Iris pigment epithelial cell (primary cell): ENCODE results near the gene FAM193B.
"Not testable (repeated sequence)": the region's sequence is repeated elsewhere in the genome, so short reads cannot be mapped to it uniquely, and the experiment has no call there.

Experiments used
- DNase-seq: peaks from one replicate; pipeline ENCODE4 v3.0.0-alpha.2; 2011; ENCODE audit warnings: low read depth

The FAM193B gene

GRCh38 chr5:177485753-177486152 lies 68.6 kb downstream of the FAM193B start:
- not testable (repeated sequence) for DNase-seq

DNA sequence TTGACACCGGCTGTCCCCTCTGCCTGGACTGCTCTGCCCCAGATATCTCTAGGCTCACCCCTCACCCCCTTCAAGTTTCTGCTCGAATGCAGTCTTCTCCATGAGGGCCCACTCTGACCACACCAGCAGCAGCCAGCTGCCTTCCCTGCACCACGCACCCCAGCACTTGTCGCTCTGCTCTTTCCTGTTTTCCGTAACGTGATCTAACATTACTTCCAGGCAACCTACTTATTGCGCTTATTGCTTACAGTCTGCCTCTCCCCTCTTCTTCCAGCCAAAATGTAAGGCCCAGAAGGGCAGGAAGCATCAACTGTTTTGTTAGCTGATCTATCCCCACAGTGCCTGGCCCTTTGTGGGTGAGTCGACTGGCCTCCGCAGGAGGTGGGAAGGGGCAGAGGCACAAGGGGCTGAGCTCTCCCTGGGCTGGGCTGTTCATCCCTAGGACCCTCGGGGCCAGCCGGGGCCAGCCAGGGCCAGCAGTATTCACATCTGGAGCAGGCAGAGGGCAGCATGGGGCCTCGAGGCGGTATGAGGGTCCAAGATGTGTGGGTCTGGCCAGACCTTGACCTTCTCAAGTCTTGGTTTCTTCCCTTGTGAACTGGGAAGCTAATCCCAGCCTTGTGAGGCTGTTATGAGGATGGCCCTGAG lies 69.3 kb downstream of the FAM193B start:
- DNase-seq = no peak

GRCh38 chr5:177483994-177484901 lies 70.1 kb downstream of the FAM193B start:
- DNase-seq = no peak

- no peak for DNase-seq
Observed at GRCh38 chr5:177483042-177483441, 71.3 kb downstream of the FAM193B start.

- no peak for DNase-seq
Observed at GRCh38 chr5:177482359-177482795, 72.0 kb downstream of the FAM193B start.

DNA sequence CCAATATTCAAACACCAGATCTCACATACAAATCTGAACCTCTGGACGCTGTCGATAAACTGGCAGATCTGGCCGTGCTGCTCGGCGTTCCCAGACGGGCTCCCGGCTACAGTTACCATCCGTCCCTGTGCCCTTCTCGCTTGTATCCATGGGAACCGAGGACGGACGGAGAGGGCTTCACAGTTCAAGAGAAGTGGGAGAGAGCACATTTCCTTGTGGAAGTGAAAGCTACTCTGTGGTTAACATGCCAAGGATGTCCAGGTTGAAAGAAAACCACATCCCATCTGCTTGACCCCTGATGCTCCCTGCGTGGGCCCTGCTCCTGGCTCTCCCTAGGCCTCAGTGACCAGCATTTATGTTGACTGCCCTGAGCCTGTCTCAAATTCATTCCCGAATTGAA lies 74.6 kb downstream of the FAM193B start:
- peak; percentile 67 for DNase-seq

- DNase-seq = no peak
Observed at GRCh38 chr5:177478711-177479646, 75.4 kb downstream of the FAM193B start.

GRCh38 chr5:177477701-177478477 lies 76.5 kb downstream of the FAM193B start:
- no peak for DNase-seq

DNA sequence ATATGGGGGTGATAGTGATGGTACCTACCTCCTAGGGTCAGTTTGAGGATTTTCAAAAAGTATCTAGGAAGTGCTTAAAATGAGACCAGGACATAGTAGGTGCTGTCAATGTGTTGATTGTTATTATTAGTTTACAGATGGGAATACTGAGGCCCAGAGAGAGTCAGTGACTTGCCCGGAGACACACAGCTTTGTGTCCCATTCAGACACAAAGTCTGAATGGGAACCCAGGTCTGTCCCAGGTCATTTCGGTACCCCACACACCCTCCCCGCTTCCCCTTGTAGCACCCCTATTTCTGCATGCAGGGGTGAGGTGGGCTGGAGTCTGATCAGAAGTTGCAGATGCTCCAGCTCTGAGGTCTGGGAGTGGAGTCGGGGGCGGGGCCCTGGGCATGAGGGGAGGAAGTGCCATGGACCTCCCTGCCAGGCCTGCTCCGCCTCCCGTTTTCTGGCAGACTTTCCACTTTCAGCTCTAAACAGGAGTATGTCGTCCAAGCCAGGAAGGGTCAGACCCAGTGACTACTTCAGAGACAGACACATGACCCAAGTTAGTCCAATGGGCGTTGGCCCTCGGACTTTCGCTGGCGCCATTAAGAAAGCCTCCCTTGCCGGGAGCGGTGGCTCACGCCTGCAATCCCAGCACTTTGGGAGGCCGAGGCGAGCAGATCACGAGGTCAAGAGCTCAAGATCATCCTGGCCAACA lies 77.7 kb downstream of the FAM193B start:
- DNase-seq = no peak

- no peak for DNase-seq
Observed at GRCh38 chr5:177475563-177476427, 78.6 kb downstream of the FAM193B start.

DNA sequence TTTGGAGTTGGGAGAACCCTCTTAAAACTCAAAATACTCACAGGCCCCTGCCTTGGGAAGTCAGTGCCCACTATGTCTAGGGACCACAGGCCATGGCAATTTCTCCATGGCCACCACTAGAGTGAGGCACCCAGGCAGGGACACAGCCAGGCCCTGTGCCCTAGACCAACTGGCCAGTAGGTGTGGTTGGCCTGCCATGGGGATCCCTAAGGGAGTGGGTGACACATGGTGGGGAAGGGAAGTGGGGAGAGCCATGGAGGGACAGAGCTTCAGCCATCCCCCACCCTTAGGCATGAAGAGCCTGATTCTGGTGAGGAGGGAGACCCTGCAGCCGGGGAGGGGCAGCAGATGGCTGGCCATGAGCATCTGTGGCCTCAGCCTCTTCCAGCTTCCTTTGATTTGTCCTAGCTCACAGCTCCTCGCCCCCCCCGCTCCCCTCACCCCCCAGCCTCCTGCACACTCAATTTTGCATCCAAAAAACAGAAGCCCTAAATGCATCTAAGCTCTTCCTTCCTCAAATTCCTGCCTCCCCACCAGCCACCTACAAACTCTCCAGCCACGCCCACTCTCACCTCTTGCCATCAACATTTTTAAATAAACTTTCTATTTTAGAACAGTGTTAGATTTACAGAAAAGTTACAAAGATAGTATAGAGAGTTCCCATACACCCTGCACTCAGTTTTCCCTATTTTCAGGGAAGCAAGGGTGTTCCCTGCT lies 79.4 kb downstream of the FAM193B start:
- DNase-seq = no peak

DNA sequence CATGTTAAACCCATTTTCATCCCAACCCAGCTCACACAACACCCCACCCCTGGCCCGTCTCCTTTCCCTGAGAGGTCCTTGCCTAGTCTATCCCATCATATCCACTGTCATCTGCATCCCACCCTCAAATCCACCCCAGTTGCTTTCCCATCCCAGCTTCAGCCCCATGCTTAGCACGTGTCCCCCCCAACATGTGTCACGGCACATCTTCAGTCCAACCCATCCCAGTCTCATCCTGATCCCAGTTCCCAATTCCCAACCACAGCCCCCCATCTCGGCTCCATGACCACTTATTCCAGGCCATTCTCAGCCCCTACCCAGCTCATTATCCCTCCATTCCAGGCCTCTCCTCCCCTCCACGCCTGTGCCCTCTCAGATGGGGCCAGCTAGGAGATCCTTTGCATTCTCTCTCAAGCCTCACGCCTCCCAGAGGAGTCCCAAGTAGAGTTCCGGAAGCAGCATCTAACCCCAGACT lies 80.3 kb downstream of the FAM193B start:
- no peak for DNase-seq

GRCh38 chr5:177473443-177474001 lies 80.8 kb downstream of the FAM193B start, which contains the start of gene DBN1:
Gene DBN1 (minus strand): TSS chr5:177473634. CDS start chr5:177473521, 113 bp downstream.
- peak; percentile 62 for DNase-seq

DNA sequence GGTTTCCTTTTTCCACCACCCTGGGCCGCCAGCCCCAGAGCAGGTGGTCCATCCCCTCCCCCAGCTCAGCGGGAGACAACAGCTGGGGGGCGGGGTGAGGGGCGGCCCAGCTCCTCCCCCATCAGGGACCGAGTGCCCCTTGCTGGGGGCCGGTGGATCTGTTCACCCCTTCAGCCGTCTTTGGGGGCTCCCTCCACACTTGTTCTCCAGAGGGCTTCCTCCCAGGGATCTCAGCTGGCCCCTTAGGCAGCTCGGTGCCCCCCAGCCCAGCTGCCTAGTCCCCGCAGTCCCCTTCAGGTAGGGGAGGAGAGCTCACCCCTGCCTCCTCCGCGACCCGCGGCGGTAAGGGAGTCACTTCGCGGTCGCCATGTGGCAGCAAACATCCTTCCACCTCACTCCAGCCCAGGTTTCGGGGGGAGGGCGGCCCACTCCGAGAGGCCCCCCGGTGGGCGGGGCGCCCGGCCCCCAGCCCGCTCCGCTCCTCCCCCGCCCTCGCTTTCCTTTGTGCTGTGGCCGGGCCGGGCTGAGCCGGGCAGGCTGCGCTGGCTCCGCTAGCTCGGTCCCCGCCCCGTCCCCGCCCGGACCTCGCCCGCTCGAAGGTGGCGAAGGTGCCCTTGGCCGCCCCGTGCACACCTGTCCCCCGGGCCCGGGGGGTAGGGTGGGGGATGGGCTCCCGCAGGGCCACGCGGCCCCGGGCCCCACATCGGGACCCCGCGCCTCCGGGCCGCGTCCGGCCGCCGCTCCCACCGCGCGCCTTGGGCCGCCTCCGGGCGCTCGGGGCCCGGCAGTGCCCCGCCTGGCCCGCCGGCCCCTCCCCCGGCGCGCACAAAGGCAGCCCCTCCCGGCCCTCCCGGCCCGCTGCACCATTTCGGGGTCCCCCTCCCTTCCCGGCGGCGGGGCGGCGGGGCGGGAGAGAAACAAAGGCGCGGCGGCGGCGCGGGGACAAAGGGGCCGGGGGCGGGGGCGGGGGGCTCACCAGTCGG lies 81.6 kb downstream of the FAM193B start:
- DNase-seq = no peak

DNA sequence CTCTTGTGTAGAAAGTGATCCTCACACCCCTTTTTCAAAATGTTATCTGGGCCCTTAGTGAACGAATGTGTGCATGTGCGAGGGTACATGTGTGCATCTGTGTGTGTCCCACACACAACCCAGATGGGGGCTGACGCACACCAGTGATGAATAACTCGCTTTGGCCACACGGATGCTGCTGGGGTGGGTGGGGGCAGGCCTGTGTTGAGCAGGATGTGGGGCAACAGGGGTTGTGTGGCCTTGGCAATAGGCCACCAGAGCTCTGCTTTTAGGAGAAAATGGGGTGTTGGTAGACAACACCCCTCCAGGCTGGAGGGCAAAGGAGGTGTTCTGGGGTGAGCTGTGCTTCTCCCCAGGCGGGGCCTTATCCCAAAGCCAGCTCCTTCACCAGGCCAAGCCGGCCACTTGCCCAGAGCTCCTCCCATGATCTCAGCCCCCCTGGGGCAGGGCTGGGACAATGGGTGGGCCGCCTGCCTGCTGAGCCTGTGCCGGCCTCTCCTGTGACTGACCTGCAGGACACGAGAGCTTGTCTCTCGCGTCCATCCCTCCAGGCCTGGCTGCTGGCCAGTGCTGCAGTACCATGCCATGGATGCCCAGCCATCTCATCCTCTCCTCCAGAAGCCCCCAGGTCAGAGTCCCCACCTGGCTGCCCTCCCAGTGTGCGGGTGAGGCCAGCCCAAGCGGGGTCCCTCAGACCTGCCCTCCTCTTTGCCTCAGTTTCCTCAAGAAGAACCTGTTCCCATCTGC lies 82.6 kb downstream of the FAM193B start:
- DNase-seq = peak; percentile 80

DNA sequence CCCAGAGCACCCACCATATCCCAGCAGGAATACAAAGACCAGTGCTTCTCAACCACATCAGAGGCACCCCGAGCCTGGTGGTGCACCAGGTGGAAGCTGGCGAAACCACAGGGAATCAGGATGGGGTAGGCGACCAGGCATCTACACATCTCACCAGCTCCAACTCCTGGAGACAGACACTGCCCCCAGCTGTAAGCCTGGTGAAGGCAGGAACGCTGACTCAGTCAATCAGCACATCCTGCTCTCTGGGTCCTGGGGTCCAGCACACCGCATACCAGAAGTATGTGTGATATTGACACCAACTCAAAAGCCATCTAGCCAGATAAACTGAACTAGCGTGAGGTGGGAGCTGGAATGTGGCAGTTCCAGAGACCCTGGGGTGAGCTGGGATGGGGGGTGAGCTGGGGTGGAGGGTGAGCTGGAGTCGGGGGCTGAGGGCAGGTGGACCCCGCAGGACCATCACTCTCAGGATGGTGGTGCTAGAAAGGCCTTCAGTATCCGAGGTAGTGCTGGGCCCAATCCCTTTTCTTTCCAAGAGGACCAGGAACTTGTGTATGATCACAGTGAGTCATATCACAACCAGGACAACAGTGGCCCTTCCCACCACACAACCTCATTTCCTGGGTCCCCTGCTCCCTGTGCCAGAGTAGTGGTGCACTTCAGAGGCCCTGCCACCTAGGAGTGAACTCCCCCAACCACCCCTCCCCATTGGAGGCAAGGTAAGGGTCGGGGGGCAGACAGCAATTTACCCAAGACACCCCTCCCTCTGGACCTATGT lies 83.4 kb downstream of the FAM193B start:
- peak; percentile 88 for DNase-seq
